Upper lobe of left lung (tissue), 4 donors: ENCODE data around the gene ARHGAP26.
"Not testable (repeated sequence)": the region's sequence is repeated elsewhere in the genome, so short reads cannot be mapped to it uniquely, and the experiment has no call there.

Experiments
- POLR2A ChIP-seq, 4 donors: fragments of 450-650 bp; IDR thresholded peaks; one replicate each; pipeline ENCODE4 v1.5.1; 2016 to 2017; ENCODE audit warnings: antibody characterized with exemption in 4 of 4, mild to moderate bottlenecking in 2 of 4
- POLR2AphosphoS5 ChIP-seq, 2 donors: sonication (generic); formaldehyde crosslinking; IDR thresholded peaks; one replicate each; pipeline ENCODE4 v1.5.1; 2017; ENCODE audit warnings: antibody characterized with exemption in 2 of 2

GRCh38 chr5:143090044-143090443 lies 319.9 kb downstream of the ARHGAP26 start:
- not testable (repeated sequence) for TF ChIP-seq POLR2AphosphoS5, POLR2A (IDR thresholded peaks at IDR 0.05)
